ENCODE measurements around the gene ZNF581.
A peak's percentile ranks its signal among the peaks of the same experiment; 100 is the strongest.

ZNF581 gene

DNA sequence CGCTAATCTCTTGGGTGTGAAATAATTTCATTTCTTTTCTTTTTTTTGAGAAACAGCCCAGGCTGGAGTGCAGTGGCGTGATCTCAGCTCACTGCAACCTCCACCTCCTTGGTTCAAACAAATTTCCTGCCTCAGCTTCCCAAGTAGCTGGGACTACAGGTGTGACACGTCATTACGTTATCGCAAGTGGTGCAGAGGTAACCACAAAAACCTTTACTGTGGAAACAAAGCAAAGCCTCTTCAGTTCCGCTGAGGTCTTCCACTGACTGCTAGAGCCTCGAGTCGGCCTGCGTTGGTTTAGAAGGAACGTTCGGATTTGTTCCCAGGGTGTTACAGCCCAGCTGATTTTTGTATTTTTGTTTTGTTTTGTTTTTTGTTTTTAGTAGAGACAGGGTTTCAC, 17.1 kb upstream of the ZNF581 start:
- DNase-seq (ENCODE audit: low read depth): no peak

DNA sequence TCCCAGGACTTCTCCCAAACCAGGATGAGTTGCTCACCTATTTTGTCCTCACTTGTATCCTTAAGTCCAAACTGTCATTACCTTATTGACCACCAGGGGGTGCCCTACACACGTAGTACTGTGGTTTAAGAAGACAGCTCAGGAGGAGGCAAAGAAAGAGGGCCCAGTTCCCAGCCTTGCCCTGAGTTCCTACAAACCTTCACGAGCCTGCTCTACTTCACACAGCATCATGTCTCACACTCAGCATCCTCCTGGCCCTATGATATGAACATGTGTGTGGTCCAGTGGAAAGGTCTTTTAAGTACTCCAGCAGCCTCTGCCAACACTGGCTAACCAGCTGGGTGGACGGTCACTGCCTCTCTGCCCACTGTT, 11.0 kb upstream of the ZNF581 start:
- peak; percentile 98 for DNase-seq (ENCODE audit: low read depth)

DNA sequence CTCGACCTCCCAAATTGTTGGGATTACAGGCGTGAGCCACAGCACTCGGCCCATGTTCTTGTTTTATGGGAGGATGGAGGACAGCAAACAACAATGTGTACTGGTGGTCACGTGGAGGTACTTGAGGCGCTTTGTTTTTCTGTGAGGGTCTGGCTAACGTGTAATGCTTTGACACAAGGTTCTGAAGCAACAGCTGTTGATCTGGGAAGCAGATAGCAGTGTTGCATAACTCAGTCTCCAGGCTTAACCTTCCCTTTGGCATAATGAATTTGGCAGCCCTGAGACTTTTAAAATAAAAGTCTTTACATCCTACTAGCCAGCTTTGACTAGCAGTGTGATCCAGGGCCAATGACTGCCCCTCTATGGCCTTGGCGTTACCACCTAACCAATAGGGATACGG, 9.6 kb upstream of the ZNF581 start:
- no peak for DNase-seq (ENCODE audit: low read depth)

DNA sequence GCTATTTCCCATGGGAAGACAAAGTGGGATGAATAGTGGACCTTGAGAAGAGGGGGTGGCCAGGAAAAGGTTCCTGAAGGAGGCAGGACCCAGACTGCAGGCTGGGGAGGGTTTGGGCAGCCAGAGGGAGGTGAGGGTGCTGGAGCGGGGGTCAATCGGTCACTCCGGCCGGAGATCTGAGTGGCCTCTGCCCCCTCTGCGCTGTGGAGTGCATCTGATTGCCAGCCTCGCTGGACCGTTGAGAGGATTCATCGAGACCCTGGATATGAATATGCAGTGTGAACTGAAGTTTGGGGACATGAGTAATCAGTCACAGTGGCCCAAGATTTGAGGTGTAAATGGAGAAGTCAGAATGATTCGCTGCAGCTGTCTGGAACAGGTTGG, 8.1 kb upstream of the ZNF581 start:
- no peak for DNase-seq (ENCODE audit: low read depth)

DNA sequence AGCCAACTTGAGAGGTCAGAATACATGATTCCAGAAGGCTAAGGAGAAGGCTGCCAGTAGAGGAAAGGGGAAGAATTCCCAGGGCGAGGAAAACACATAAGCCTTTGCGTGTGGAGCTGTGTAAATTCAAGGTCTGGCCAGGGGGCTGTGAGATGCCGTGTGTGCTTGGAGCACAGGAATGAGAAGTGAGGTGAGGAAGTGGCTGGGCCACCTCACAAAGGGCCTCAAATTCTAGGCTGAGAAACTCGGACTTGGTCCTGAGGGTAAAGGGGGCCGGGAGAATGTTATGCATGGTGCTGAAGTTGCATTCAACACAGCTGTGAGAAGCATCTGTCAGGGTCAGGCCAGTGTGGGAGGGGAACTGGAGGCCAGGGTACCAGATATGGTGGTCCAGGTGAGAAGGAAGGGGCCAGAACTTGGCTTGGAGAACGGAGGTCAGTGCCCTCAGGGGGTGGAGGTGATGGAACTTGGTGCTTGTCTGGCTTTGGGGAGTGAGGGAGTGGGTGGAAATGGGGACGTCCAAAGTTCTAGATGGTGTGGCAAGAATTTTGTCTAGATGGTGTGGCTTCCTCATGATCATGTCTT, 7.5 kb upstream of the ZNF581 start:
- DNase-seq (ENCODE audit: low read depth): no peak

DNA sequence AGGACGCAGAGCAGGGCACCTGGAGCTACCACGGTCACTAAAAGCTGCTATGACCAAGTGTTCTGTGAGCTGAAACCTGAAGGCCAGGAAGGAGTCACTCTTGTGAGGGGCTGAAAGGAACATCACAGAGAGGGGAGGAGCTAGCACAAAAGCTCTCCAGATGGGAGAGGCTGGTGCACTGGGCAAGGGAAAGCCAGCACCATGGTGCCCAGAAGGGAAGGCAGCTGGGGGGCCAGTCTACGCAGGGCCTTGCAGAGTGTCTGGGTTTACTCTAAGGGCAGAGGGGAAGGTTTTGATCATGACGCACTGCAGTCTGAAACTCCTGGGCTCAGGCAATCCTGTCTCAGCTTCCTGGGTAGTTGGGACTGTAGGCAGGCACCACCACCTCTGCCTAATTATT, 6.7 kb upstream of the ZNF581 start:
- no peak for DNase-seq (ENCODE audit: low read depth)

DNA sequence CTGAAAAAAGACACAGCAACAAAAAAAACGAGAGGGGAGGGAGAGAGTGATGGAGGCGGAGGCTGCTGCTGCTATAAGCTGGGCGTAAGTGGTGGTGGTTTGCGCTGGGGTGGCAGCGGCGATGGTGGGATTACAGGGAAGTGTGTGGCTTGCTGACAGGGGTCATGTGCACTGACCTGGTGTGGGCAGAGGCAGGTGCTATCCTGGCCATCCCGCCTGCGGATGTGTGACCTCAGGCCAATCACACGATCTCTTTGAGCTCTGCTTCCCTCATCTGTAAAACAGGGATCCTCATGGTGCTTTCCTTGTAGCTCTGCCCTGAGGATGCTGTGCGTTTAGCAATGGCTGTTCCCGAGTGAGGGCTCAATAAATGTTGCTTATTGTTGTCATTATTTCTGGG, 5.9 kb upstream of the ZNF581 start:
- DNase-seq (ENCODE audit: low read depth): no peak

DNA sequence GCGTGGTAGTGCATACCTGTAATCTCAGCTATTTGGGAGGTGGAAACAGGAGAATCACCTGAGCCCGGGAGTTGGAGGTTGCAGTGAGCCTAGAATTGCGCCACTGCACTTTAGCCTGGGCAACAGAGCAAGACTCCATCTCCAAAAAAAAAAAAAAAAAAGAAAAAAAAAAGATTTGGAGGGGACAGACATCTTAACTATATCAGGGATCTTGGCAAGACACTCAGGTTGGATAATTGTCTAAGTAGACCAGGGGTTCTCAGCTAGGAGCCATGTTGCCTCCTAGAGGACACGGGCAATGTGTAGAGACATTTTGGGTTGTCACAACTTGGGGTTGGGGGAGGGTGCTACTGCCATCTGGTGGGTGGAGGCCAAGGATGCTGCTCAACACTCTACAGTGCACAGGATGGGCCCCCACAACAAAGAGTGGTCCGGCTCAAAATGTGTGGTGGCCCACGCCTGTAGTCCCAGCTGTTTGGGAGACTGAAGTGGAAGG, 4.5 kb upstream of the ZNF581 start:
- no peak for DNase-seq (ENCODE audit: low read depth)

DNA sequence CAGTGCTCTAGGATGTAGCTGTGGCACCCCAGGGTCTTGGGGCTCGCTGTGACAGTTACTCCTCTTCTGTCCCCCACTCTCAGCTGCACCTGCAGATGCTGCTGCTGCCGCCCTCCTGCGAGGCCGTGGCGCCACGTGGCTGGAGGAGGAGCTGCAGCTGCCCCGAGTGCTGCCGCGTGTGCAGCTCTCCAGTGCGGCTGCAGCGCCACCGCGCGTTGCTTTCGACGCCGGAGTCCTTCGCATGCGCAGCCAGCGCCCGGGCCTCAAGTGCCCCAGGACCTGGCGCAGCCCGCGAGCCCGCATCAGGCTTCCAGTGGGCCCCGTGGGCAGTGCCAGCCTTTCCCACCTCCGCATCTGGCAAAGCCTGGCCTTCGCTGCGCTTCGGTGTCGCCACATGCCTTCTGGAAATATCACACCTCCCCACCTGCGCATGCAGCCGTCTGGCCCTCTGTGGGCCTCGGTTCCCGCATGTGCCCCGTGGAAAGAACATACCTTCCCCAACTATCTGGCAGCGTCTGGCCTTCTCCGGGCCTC, 3.3 kb upstream of the ZNF581 start:
- no peak for DNase-seq (ENCODE audit: low read depth)

DNA sequence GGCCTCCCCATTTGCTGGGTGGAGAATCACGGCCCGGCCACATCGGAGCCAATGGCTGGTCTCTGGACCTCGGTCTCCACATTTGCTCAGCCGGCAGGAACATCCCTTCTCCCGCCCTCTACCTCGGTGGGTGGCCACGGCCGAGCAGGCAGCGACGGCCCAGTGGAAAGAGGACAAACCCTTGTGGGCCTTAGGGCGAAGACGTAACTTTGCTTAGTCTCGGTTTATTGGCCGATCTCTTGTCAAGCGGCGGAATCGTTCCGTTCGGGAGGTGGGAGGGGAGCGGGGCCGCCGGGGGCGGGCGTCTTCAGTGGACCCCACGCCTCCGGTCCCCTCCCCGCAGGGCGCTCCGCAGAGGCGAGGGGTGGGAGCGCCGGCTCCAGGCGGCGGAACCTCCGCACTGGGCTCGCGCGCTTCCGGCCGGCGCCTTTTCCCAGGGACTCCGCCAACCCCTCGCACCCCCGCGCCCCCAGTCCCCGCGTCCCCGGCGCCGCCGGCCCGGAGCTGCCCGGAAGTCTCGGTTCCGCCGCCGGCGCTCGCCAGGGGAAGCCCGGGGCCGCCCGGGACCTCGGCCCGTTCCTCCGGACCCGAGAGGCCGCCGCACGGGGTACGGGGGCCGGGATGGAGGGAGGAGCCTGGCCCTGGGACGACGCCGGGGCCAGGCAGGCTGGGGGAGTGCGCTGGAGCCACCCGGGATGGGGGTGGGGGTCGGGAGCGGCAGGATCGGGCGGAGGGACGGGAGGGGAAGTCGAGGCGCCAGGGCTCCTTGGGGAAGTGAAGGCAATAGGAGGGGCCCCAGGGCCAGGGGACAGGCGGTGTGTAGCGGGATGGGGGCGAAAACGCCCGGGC, 2.6 kb upstream of the ZNF581 start, which contains the start of gene ZNF580:
ZNF580 (plus strand) TSS at position 426 of the 849 bp plus-strand sequence. CDS start 1,507 bp downstream, outside the sequence.
- peak; percentile 67 for DNase-seq (ENCODE audit: low read depth)

DNA sequence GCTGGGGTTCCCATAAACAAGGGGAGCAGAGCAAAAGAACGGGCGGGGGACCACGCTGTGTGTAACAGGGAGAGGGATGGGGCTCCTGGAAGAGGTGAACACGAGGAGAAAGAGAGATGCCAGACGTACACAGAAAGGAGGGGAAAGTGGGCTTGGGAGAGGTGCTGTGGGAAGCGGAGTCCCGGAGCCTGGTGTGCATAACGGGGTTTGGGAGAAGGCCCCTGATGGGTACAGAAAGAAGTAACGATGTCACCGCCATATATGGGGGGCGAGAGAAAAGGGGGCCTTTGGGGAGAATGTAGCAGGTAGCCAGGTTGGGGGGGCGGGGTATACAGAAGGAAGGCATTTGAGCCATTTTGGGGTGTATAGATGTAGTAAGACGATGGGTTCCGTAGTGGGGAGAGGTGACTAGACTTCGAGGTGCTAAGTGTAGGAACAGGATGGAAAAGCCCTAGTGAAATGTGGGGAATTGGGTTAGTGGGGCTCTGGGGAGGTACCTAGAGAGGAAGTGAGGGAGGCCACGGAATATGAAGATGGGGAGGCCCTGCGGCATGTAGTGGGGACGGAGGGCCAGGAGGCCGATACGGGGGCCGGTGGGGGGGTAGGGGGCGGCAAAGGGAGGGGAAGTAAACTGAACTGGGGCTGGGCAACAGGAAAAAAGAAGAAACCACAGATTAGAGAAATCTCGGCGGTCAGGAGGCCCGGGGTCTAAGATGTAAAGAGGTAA, 1.9 kb upstream of the ZNF581 start:
- DNase-seq (ENCODE audit: low read depth): no peak

DNA sequence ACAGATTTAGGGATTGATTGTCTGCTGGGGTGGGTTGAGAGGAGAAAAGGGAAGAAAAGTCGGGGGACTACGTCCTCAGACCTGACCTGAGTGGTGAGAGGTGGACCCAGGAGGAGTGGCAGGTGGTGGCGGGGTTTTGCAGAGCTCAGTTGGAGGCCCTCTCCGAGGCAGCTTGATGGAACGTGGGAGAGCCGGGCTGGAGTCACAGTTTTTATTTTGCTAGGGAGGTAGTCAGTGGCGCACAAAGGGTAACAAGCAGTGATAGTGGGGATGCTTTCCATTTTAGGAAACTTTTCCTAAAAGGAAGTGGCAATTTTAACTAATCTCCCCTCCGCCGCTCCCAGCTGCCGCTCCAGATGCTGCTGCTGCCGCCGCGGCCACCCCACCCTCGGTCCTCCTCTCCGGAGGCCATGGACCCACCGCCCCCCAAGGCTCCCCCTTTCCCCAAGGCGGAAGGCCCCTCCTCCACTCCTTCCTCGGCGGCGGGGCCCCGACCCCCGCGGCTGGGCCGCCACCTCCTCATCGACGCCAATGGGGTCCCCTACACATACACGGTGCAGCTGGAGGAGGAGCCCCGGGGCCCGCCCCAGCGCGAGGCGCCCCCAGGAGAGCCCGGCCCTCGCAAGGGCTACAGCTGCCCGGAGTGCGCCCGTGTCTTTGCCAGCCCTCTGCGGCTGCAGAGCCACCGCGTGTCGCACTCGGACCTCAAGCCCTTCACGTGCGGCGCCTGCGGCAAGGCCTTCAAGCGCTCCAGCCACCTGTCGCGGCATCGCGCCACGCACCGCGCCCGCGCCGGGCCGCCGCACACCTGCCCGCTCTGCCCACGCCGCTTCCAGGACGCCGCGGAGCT, 1.1 kb upstream of the ZNF581 start:
- no peak for DNase-seq (ENCODE audit: low read depth)

DNA sequence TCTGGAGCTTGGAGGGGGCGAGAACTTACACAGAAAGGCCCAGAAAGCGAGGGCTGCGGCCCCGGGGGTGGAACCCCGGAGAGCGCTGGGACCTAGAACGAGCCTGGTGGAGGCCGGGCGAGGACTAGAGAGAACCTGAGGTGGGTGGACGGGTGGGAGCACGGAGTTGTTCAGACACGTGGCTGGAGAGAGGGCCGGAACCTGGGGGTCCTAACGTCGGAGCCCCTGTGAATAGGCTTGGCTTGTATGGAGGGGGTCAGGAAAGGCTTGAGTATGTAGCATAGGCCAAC, 383 bp downstream of the ZNF581 start:
- no peak for DNase-seq (ENCODE audit: low read depth)

DNA sequence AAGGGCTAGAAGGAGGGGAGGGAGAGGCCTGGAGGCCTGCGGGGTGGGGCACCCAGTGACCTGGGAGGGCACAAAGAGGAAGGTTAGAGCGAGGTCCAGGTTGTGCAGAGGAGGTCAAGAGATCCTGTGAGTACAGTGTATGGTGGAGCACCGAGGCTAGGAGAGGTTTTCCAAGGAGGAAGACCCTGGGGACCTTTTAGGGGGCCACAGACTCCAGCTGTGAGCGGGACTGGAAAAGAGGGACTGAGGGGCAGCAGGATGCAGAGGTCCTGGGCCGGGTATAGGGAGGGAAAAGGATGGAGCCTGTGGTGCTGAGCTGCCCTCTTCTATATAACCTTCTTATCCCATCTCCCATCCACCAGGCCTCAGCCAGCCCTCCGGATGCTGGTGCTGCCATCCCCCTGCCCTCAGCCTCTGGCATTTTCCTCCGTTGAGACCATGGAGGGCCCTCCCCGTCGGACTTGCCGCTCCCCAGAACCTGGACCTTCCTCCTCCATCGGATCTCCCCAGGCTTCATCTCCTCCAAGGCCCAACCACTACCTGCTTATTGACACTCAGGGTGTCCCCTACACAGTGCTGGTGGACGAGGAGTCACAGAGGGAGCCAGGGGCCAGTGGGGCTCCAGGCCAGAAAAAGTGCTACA, 863 bp downstream of the ZNF581 start:
- no peak for DNase-seq (ENCODE audit: low read depth)

DNA sequence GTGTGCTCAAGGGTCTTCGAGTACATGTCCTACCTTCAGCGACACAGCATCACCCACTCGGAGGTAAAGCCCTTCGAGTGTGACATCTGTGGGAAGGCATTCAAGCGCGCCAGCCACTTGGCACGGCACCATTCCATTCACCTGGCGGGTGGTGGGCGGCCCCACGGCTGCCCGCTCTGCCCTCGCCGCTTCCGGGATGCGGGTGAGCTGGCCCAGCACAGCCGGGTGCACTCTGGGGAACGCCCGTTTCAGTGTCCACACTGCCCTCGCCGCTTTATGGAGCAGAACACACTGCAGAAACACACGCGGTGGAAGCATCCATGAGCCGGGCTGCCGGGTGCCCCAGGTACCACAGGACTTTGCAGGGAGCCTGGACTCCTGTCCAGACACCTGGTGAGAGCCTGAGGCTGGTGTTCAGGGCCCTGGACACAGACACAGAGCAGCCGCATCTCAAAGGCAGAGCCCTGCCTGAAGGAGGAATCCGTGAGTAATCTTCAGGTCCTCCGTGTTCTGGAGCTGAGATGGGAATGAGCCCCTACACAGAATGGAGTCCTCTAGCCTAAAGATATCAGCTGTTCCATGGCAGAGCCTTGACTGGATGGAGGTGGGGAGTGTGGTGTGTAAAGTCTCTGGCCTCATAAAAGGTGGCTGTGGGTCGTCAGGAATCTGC, 1.5 kb downstream of the ZNF581 start:
- no peak for DNase-seq (ENCODE audit: low read depth)

DNA sequence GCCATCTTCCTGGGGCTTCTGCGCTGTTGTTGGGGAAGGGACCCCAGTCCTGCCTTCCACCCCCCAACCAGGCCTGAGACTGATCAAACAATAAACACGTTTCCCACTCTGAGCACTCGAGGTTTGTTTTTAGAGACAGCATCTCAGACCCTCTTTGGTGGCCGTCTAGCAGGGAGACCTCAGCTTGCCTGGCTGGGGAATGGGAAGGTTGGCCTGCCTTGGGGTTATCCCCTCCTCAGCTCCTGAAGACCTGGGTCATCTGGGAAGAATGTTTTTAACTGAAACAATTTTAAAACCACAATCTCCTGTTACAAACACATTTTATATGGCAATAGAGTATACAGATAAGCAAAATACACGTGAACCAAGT, 2.0 kb downstream of the ZNF581 start:
- no peak for DNase-seq (ENCODE audit: low read depth)

DNA sequence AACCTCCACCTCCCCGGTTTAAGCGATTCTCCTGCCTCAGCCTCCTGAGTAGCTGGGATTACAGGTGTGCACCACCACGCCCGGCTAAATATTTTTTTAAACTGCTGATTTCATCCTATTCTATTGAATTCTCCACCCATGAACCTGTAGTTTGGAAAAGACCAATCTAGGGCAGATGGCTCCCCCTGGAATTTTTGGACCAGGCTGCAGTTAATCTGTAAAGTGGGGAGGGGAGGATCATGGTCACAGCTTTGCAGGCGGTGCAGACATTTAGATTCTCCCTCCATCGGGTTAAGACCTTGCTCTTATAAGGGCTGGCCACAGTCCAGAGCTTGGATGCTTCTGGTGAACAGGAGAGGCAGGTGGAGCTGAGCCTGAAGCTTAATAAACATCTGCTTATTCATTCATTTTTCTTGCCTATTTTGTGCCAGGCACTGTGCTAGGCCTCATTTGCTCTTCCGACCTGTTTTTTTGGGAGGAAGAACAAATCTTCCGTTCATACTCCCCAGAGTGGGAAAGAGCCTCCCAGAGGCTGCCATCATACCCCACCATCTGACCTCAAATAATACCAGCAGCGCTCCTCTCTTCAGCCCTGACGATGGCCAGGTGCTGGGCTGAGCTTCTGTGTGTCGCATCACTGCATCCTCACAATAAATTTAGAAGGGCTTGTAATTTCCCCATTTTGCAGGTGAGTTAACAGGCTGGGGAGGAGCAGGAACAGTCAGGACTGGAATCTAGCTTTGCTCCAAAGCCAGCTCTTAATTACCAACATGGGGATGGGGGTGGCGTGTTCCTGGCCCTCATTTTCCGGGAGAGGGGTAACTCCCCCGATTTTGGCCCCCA, 3.7 kb downstream of the ZNF581 start:
- DNase-seq (ENCODE audit: low read depth): no peak

DNA sequence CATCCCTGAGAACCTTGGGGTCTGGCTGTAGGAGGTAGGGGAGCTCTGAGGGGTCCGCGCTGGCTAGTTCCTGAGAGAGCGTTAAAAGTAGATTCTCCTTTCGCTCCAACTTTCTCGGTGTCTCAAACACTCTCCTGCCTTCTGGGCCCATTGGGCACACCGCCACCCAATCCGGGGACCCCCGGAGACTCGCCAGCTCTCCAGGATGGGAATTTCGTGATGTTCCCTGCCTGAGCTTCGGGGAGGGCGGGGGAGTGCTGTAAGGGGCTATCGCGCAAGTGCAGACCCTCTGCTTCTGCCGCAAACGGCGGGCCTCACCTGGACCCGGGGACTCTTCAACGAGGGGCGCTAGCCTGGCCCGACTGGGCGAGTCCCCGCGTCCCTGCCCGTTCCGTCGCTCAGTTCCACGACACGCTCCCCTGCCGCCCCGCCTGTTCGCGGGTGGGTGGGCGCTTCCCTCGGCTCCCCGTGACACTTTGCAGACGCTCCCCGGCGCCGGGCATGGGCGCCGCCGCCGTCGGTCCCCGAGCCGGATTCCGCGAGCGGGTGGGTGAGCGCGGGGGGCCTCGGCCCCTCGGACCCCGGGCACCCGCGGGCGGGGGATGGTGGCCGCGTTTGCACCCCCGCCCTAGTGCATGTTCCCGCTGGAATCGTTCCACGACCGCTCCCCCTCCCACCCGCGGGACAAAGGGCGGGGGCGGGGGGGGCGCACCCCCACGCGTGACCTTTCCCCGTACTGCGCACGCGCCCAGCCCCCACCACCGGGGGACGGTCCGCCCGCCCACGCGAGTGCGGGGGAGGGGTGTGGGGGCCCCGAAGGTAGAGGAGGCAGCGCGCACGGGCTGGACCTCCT, 4.5 kb downstream of the ZNF581 start, which contains the start of gene CCDC106:
CCDC106 (plus strand) TSS at position 481 of the 853 bp plus-strand sequence. CDS start 835 bp downstream, outside the sequence.
- no peak for DNase-seq (ENCODE audit: low read depth)

Data from CMK (cell line).